IMR-90 (cell line): ENCODE results near the gene SLC30A7.

Experiments
- CEBPB ChIP-seq: IDR thresholded peaks from 2 replicates; pipeline ENCODE4 v1.6.1; 2012; ENCODE audit warnings: low read depth, low read length, improper control_type of control experiment
- FOS ChIP-seq: fragments of 150-350 bp; IDR thresholded peaks from 2 replicates; pipeline ENCODE4 v1.6.1; 2016; ENCODE audit warnings: low read depth, low read length
- MAFK ChIP-seq: IDR thresholded peaks from 2 replicates; pipeline ENCODE4 v1.6.1; 2012; ENCODE audit warnings: low read depth, low read length, improper control_type of control experiment
- MXI1 ChIP-seq: IDR thresholded peaks from 2 replicates; pipeline ENCODE4 v1.6.1; 2012; ENCODE audit warnings: low read depth, mild to moderate bottlenecking, low read length, moderate library complexity, borderline replicate concordance
- NFE2L2 ChIP-seq: fragments of 150-350 bp; IDR thresholded peaks from 2 replicates; pipeline ENCODE4 v1.6.1; 2016; ENCODE audit warnings: low read depth, mild to moderate bottlenecking, low read length
- POLR2A ChIP-seq: IDR thresholded peaks from 2 replicates; pipeline ENCODE4 v1.6.1; 2012; ENCODE audit warnings: mild to moderate bottlenecking, low read depth, low read length
- RAD21 ChIP-seq: IDR thresholded peaks from 2 replicates; pipeline ENCODE4 v1.6.1; 2012; ENCODE audit warnings: low read length, improper control_type of control experiment
- RCOR1 ChIP-seq: IDR thresholded peaks from 2 replicates; pipeline ENCODE4 v1.6.1; 2012; ENCODE audit warnings: mild to moderate bottlenecking, low read length, improper control_type of control experiment; ENCODE audit not compliant: insufficient replicate concordance
- RFX5 ChIP-seq: IDR thresholded peaks from 2 replicates; pipeline ENCODE4 v1.8.0; 2012; ENCODE audit warnings: low read depth, mild to moderate bottlenecking, low read length, moderate library complexity
- TF ChIP-seq, protein P1 (sequence below): conservative IDR thresholded peaks from 2 replicates; pipeline ENCODE4 v1.5.1; 2012; ENCODE audit warnings: mild to moderate bottlenecking, low read depth, low read length, improper control_type of control experiment
- TF ChIP-seq, protein P2 (sequence below): fragments of 150-350 bp; IDR thresholded peaks from 2 replicates; pipeline ENCODE4 v1.6.1; 2017; ENCODE audit warnings: mild to moderate bottlenecking, antibody characterized with exemption, low read length, low read depth

DNA sequence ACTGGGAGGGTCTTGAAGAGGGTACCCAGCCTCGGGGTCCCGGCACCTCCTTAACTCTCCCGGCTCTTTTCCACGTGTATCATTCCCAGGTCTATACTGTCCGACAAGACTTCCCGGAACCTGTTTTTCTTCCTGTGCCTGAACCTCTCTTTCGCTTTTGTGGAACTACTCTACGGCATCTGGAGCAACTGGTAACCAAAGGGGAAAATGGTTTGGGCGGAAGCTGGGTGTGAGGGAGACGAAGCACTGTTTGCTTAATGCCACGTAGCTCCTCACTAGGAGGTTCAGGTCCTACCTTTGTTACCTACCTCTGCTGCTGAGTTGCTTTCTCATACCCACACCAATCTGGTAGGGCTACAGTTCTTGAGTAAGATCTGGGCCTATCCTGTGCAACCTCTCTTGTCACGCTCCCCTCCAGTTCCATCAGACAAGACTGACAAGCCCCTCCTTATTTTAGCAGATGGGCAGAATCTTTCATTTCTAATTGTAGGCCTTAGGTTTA lies 642 bp downstream of the SLC30A7 start:
- TF ChIP-seq FOS (no peak), POLR2A (no peak; the same call in 1 of the 2 replicates), RCOR1 (no peak), MXI1 (0 out of 2 replicates have a peak, but pooled peaks have one; percentile 23), NFE2L2 (no peak), RFX5 (no peak), MAFK (no peak), RAD21 (no peak), CEBPB (peak; percentile 56; the same call in 1 of the 2 replicates)
- TF ChIP-seq, protein P1, sequence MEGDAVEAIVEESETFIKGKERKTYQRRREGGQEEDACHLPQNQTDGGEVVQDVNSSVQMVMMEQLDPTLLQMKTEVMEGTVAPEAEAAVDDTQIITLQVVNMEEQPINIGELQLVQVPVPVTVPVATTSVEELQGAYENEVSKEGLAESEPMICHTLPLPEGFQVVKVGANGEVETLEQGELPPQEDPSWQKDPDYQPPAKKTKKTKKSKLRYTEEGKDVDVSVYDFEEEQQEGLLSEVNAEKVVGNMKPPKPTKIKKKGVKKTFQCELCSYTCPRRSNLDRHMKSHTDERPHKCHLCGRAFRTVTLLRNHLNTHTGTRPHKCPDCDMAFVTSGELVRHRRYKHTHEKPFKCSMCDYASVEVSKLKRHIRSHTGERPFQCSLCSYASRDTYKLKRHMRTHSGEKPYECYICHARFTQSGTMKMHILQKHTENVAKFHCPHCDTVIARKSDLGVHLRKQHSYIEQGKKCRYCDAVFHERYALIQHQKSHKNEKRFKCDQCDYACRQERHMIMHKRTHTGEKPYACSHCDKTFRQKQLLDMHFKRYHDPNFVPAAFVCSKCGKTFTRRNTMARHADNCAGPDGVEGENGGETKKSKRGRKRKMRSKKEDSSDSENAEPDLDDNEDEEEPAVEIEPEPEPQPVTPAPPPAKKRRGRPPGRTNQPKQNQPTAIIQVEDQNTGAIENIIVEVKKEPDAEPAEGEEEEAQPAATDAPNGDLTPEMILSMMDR: no peak
- TF ChIP-seq, protein P2, sequence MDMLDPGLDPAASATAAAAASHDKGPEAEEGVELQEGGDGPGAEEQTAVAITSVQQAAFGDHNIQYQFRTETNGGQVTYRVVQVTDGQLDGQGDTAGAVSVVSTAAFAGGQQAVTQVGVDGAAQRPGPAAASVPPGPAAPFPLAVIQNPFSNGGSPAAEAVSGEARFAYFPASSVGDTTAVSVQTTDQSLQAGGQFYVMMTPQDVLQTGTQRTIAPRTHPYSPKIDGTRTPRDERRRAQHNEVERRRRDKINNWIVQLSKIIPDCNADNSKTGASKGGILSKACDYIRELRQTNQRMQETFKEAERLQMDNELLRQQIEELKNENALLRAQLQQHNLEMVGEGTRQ: 0 out of 2 replicates have a peak, but pooled peaks have one; percentile 9
